ENCODE measurements around the gene AP4B1.

AP4B1 gene

GRCh38 chr1:113870778-113871177 lies 33.8 kb downstream of the AP4B1 start:
- Histone ChIP-seq H3K9ac (ENCODE audit: low read depth, low read length) (no peak overlapping the region), H3K4me1 (ENCODE audit: insufficient read depth, low read length) (no peaks in the 10 kb centered on the region), H3K27ac (ENCODE audit: low read depth, low read length) (no peak overlapping the region), H3K4me3 (ENCODE audit: low read length) (no peak overlapping the region), H3K9me3 (ENCODE audit: insufficient read depth, low read depth, low read length) (no peaks in the 10 kb centered on the region), H3K36me3 (ENCODE audit: insufficient read depth, low read length) (no peaks in the 10 kb centered on the region), H3K27me3 (ENCODE audit: insufficient read depth, low read length) (no peaks in the 10 kb centered on the region)
- 95% methylated on average over 3 of the region's 3 CpGs for WGBS

- Histone ChIP-seq H3K4me1 (ENCODE audit: insufficient read depth, low read length) (no peaks in the 10 kb centered on the region), H3K9me3 (ENCODE audit: insufficient read depth, low read depth, low read length) (no peaks in the 10 kb centered on the region), H3K9ac (ENCODE audit: low read depth, low read length) (no peak overlapping the region), H3K4me3 (ENCODE audit: low read length) (no peak overlapping the region), H3K27ac (ENCODE audit: low read depth, low read length) (no peak overlapping the region), H3K36me3 (ENCODE audit: insufficient read depth, low read length) (no peaks in the 10 kb centered on the region), H3K27me3 (ENCODE audit: insufficient read depth, low read length) (no peaks in the 10 kb centered on the region)
- 98% methylated on average over 4 of the region's 4 CpGs for WGBS
Measured at GRCh38 chr1:113868387-113869083, 36.1 kb downstream of the AP4B1 start.

- Histone ChIP-seq H3K27ac (ENCODE audit: low read depth, low read length) (no peak overlapping the region), H3K27me3 (ENCODE audit: insufficient read depth, low read length) (no peaks in the 10 kb centered on the region), H3K4me1 (ENCODE audit: insufficient read depth, low read length) (no peaks in the 10 kb centered on the region), H3K9me3 (ENCODE audit: insufficient read depth, low read depth, low read length) (no peaks in the 10 kb centered on the region), H3K4me3 (ENCODE audit: low read length) (no peak overlapping the region), H3K9ac (ENCODE audit: low read depth, low read length) (no peak overlapping the region), H3K36me3 (ENCODE audit: insufficient read depth, low read length) (no peaks in the 10 kb centered on the region)
- WGBS, result 93% methylated on average over 4 of the region's 5 CpGs
Measured at GRCh38 chr1:113861641-113862040, 43.0 kb downstream of the AP4B1 start.

- Histone ChIP-seq H3K4me1 (ENCODE audit: insufficient read depth, low read length) (no peaks in the 10 kb centered on the region), H3K9me3 (ENCODE audit: insufficient read depth, low read depth, low read length) (no peaks in the 10 kb centered on the region), H3K4me3 (ENCODE audit: low read length) (no peak overlapping the region), H3K36me3 (ENCODE audit: insufficient read depth, low read length) (no peaks in the 10 kb centered on the region), H3K27ac (ENCODE audit: low read depth, low read length) (no peak overlapping the region), H3K9ac (ENCODE audit: low read depth, low read length) (no peak overlapping the region), H3K27me3 (ENCODE audit: insufficient read depth, low read length) (no peaks in the 10 kb centered on the region)
- WGBS, result 90% methylated on average over 3 of the region's 3 CpGs
Measured at GRCh38 chr1:113860891-113861290, 43.7 kb downstream of the AP4B1 start.

GRCh38 chr1:113859478-113860175 lies 45.0 kb downstream of the AP4B1 start:
- H3K27ac ChIP-seq (ENCODE audit: low read depth, low read length), result no peak overlapping the region
- H3K27me3 ChIP-seq (ENCODE audit: insufficient read depth, low read length), result no peaks in the 10 kb centered on the region
- no peaks in the 10 kb centered on the region for H3K4me1 ChIP-seq (ENCODE audit: insufficient read depth, low read length)
- H3K9me3 ChIP-seq (ENCODE audit: insufficient read depth, low read depth, low read length), result no peaks in the 10 kb centered on the region
- H3K36me3 ChIP-seq (ENCODE audit: insufficient read depth, low read length), result no peaks in the 10 kb centered on the region
- no peak overlapping the region for H3K9ac ChIP-seq (ENCODE audit: low read depth, low read length)
- WGBS, result 95% methylated on average over 2 of the region's 3 CpGs
- no peak overlapping the region for H3K4me3 ChIP-seq (ENCODE audit: low read length)

GRCh38 chr1:113858982-113859381 lies 45.6 kb downstream of the AP4B1 start:
- Histone ChIP-seq H3K4me1 (ENCODE audit: insufficient read depth, low read length) (no peaks in the 10 kb centered on the region), H3K4me3 (ENCODE audit: low read length) (no peak overlapping the region), H3K36me3 (ENCODE audit: insufficient read depth, low read length) (no peaks in the 10 kb centered on the region), H3K27me3 (ENCODE audit: insufficient read depth, low read length) (no peaks in the 10 kb centered on the region), H3K9ac (ENCODE audit: low read depth, low read length) (no peak overlapping the region), H3K27ac (ENCODE audit: low read depth, low read length) (no peak overlapping the region), H3K9me3 (ENCODE audit: insufficient read depth, low read depth, low read length) (no peaks in the 10 kb centered on the region)
- WGBS, result no CpG with 5 or more reads among the region's 1 CpG

GRCh38 chr1:113858418-113858817 lies 46.2 kb downstream of the AP4B1 start:
- H3K27ac ChIP-seq (ENCODE audit: low read depth, low read length), result no peak overlapping the region
- 90% methylated on average over 3 of the region's 3 CpGs for WGBS

GRCh38 chr1:113857776-113858175 lies 46.8 kb downstream of the AP4B1 start:
- no peaks in the 10 kb centered on the region for H3K4me1 ChIP-seq (ENCODE audit: insufficient read depth, low read length)
- H3K27me3 ChIP-seq (ENCODE audit: insufficient read depth, low read length), result no peaks in the 10 kb centered on the region
- no peak overlapping the region for H3K9ac ChIP-seq (ENCODE audit: low read depth, low read length)
- no peak overlapping the region for H3K4me3 ChIP-seq (ENCODE audit: low read length)
- WGBS, result 89% methylated on average over 3 of the region's 3 CpGs
- H3K36me3 ChIP-seq (ENCODE audit: insufficient read depth, low read length), result no peaks in the 10 kb centered on the region
- H3K27ac ChIP-seq (ENCODE audit: low read depth, low read length), result no peak overlapping the region
- H3K9me3 ChIP-seq (ENCODE audit: insufficient read depth, low read depth, low read length), result no peaks in the 10 kb centered on the region

More at GRCh38 chr1:113858418-113858817, 46.2 kb downstream of the AP4B1 start:
- Histone ChIP-seq H3K36me3 (ENCODE audit: insufficient read depth, low read length) (no peaks in the 10 kb centered on the region), H3K9me3 (ENCODE audit: insufficient read depth, low read depth, low read length) (no peaks in the 10 kb centered on the region), H3K27me3 (ENCODE audit: insufficient read depth, low read length) (no peaks in the 10 kb centered on the region), H3K4me3 (ENCODE audit: low read length) (no peak overlapping the region), H3K9ac (ENCODE audit: low read depth, low read length) (no peak overlapping the region), H3K4me1 (ENCODE audit: insufficient read depth, low read length) (no peaks in the 10 kb centered on the region)

- Histone ChIP-seq H3K4me3 (ENCODE audit: low read length) (no peak overlapping the region), H3K27me3 (ENCODE audit: insufficient read depth, low read length) (no peaks in the 10 kb centered on the region), H3K9me3 (ENCODE audit: insufficient read depth, low read depth, low read length) (no peaks in the 10 kb centered on the region), H3K36me3 (ENCODE audit: insufficient read depth, low read length) (no peaks in the 10 kb centered on the region), H3K9ac (ENCODE audit: low read depth, low read length) (no peak overlapping the region), H3K4me1 (ENCODE audit: insufficient read depth, low read length) (no peaks in the 10 kb centered on the region), H3K27ac (ENCODE audit: low read depth, low read length) (no peak overlapping the region)
- 94% methylated on average over 2 of the region's 2 CpGs for WGBS
Measured at GRCh38 chr1:113856401-113856790, 48.2 kb downstream of the AP4B1 start.

- Histone ChIP-seq H3K9ac (ENCODE audit: low read depth, low read length) (no peak overlapping the region), H3K4me3 (ENCODE audit: low read length) (no peak overlapping the region), H3K36me3 (ENCODE audit: insufficient read depth, low read length) (no peaks in the 10 kb centered on the region), H3K4me1 (ENCODE audit: insufficient read depth, low read length) (no peaks in the 10 kb centered on the region), H3K27ac (ENCODE audit: low read depth, low read length) (no peak overlapping the region), H3K27me3 (ENCODE audit: insufficient read depth, low read length) (no peaks in the 10 kb centered on the region), H3K9me3 (ENCODE audit: insufficient read depth, low read depth, low read length) (no peaks in the 10 kb centered on the region)
- 93% methylated on average over 4 of the region's 4 CpGs for WGBS
Measured at GRCh38 chr1:113855630-113856400, 48.8 kb downstream of the AP4B1 start.

GRCh38 chr1:113854234-113854633 lies 50.4 kb downstream of the AP4B1 start:
- H3K9me3 ChIP-seq (ENCODE audit: insufficient read depth, low read depth, low read length), result no peaks in the 10 kb centered on the region
- WGBS, result 40% methylated on average over 1 of the region's 1 CpG
- no peak overlapping the region for H3K4me3 ChIP-seq (ENCODE audit: low read length)
- H3K27me3 ChIP-seq (ENCODE audit: insufficient read depth, low read length), result no peaks in the 10 kb centered on the region
- H3K36me3 ChIP-seq (ENCODE audit: insufficient read depth, low read length), result no peaks in the 10 kb centered on the region
- no peak overlapping the region for H3K9ac ChIP-seq (ENCODE audit: low read depth, low read length)
- H3K27ac ChIP-seq (ENCODE audit: low read depth, low read length), result no peak overlapping the region
- H3K4me1 ChIP-seq (ENCODE audit: insufficient read depth, low read length), result no peaks in the 10 kb centered on the region

All from HUES64 (cell line).